ENCODE results near the gene MYLK.

MYLK gene

GRCh38 chr3:123847209-123847608 lies 36.9 kb downstream of the MYLK start:
- H3K9ac ChIP-seq (ENCODE audit: low read length): no peak overlapping the region
- H3K27me3 ChIP-seq (ENCODE audit: control insufficient read depth, insufficient read depth, low read length): no peaks in the 10 kb centered on the region
- H3K4me1 ChIP-seq (ENCODE audit: control insufficient read depth, insufficient read depth, low read length): no peaks in the 10 kb centered on the region
- no peak overlapping the region for H3K27ac ChIP-seq (ENCODE audit: low read depth, low read length)
- H3K36me3 ChIP-seq (ENCODE audit: control insufficient read depth, insufficient read depth, low read length): no peaks in the 10 kb centered on the region
- H3K9me3 ChIP-seq (ENCODE audit: control insufficient read depth, insufficient read depth, low read depth, low read length): peaks cover 28% of the 10 kb centered on the region
- H3K4me3 ChIP-seq (ENCODE audit: low read depth, low read length): no peak overlapping the region

GRCh38 chr3:123843668-123844067 lies 40.5 kb downstream of the MYLK start:
- peaks cover 25% of the 10 kb centered on the region for H3K9me3 ChIP-seq (ENCODE audit: control insufficient read depth, insufficient read depth, low read depth, low read length)
- no peak overlapping the region for H3K27ac ChIP-seq (ENCODE audit: low read depth, low read length)
- no peak overlapping the region for H3K9ac ChIP-seq (ENCODE audit: low read length)
- H3K36me3 ChIP-seq (ENCODE audit: control insufficient read depth, insufficient read depth, low read length): no peaks in the 10 kb centered on the region
- no peak overlapping the region for H3K4me3 ChIP-seq (ENCODE audit: low read depth, low read length)
- no peaks in the 10 kb centered on the region for H3K4me1 ChIP-seq (ENCODE audit: control insufficient read depth, insufficient read depth, low read length)
- no peaks in the 10 kb centered on the region for H3K27me3 ChIP-seq (ENCODE audit: control insufficient read depth, insufficient read depth, low read length)

GRCh38 chr3:123842711-123843110 lies 41.4 kb downstream of the MYLK start:
- Histone ChIP-seq H3K4me3 (ENCODE audit: low read depth, low read length) (no peak overlapping the region), H3K4me1 (ENCODE audit: control insufficient read depth, insufficient read depth, low read length) (no peaks in the 10 kb centered on the region), H3K27me3 (ENCODE audit: control insufficient read depth, insufficient read depth, low read length) (no peaks in the 10 kb centered on the region), H3K9me3 (ENCODE audit: control insufficient read depth, insufficient read depth, low read depth, low read length) (peaks cover 24% of the 10 kb centered on the region), H3K36me3 (ENCODE audit: control insufficient read depth, insufficient read depth, low read length) (no peaks in the 10 kb centered on the region), H3K9ac (ENCODE audit: low read length) (no peak overlapping the region), H3K27ac (ENCODE audit: low read depth, low read length) (no peak overlapping the region)

- H3K27me3 ChIP-seq (ENCODE audit: control insufficient read depth, insufficient read depth, low read length): no peaks in the 10 kb centered on the region
- H3K9ac ChIP-seq (ENCODE audit: low read length): no peak overlapping the region
- no peak overlapping the region for H3K27ac ChIP-seq (ENCODE audit: low read depth, low read length)
- no peaks in the 10 kb centered on the region for H3K36me3 ChIP-seq (ENCODE audit: control insufficient read depth, insufficient read depth, low read length)
- H3K4me1 ChIP-seq (ENCODE audit: control insufficient read depth, insufficient read depth, low read length): no peaks in the 10 kb centered on the region
- H3K4me3 ChIP-seq (ENCODE audit: low read depth, low read length): no peak overlapping the region
- peaks cover 21% of the 10 kb centered on the region for H3K9me3 ChIP-seq (ENCODE audit: control insufficient read depth, insufficient read depth, low read depth, low read length)
Observed at GRCh38 chr3:123841476-123842238, 42.5 kb downstream of the MYLK start.

- H3K9me3 ChIP-seq (ENCODE audit: control insufficient read depth, insufficient read depth, low read depth, low read length): peaks cover 18% of the 10 kb centered on the region
- H3K36me3 ChIP-seq (ENCODE audit: control insufficient read depth, insufficient read depth, low read length): no peaks in the 10 kb centered on the region
- no peaks in the 10 kb centered on the region for H3K4me1 ChIP-seq (ENCODE audit: control insufficient read depth, insufficient read depth, low read length)
- H3K4me3 ChIP-seq (ENCODE audit: low read depth, low read length): no peak overlapping the region
- no peak overlapping the region for H3K27ac ChIP-seq (ENCODE audit: low read depth, low read length)
- no peak overlapping the region for H3K9ac ChIP-seq (ENCODE audit: low read length)
- no peaks in the 10 kb centered on the region for H3K27me3 ChIP-seq (ENCODE audit: control insufficient read depth, insufficient read depth, low read length)
Observed at GRCh38 chr3:123840961-123841360, 43.2 kb downstream of the MYLK start.

- Histone ChIP-seq H3K4me1 (ENCODE audit: control insufficient read depth, insufficient read depth, low read length) (no peaks in the 10 kb centered on the region), H3K4me3 (ENCODE audit: low read depth, low read length) (no peak overlapping the region), H3K9me3 (ENCODE audit: control insufficient read depth, insufficient read depth, low read depth, low read length) (peaks cover 23% of the 10 kb centered on the region), H3K27ac (ENCODE audit: low read depth, low read length) (no peak overlapping the region), H3K27me3 (ENCODE audit: control insufficient read depth, insufficient read depth, low read length) (no peaks in the 10 kb centered on the region), H3K9ac (ENCODE audit: low read length) (no peak overlapping the region), H3K36me3 (ENCODE audit: control insufficient read depth, insufficient read depth, low read length) (no peaks in the 10 kb centered on the region)
Observed at GRCh38 chr3:123837858-123838257, 46.3 kb downstream of the MYLK start.

GRCh38 chr3:123834631-123835030 lies 49.5 kb downstream of the MYLK start:
- no peak overlapping the region for H3K27ac ChIP-seq (ENCODE audit: low read depth, low read length)

GRCh38 chr3:123833398-123833785 lies 50.7 kb downstream of the MYLK start:
- Histone ChIP-seq H3K4me3 (ENCODE audit: low read depth, low read length) (no peak overlapping the region), H3K36me3 (ENCODE audit: control insufficient read depth, insufficient read depth, low read length) (0 out of 2 replicates have a peak, but pooled peaks cover 3% of the 10 kb centered on the region), H3K4me1 (ENCODE audit: control insufficient read depth, insufficient read depth, low read length) (no peaks in the 10 kb centered on the region), H3K9ac (ENCODE audit: low read length) (no peak overlapping the region), H3K27ac (ENCODE audit: low read depth, low read length) (no peak overlapping the region), H3K9me3 (ENCODE audit: control insufficient read depth, insufficient read depth, low read depth, low read length) (peaks cover 16% of the 10 kb centered on the region; the same call in 1 of the 2 replicates), H3K27me3 (ENCODE audit: control insufficient read depth, insufficient read depth, low read length) (no peaks in the 10 kb centered on the region)

More at GRCh38 chr3:123834631-123835030, 49.5 kb downstream of the MYLK start:
- Histone ChIP-seq H3K36me3 (ENCODE audit: control insufficient read depth, insufficient read depth, low read length) (no peaks in the 10 kb centered on the region), H3K4me1 (ENCODE audit: control insufficient read depth, insufficient read depth, low read length) (no peaks in the 10 kb centered on the region), H3K9me3 (ENCODE audit: control insufficient read depth, insufficient read depth, low read depth, low read length) (peaks cover 15% of the 10 kb centered on the region; the same call in 1 of the 2 replicates), H3K27me3 (ENCODE audit: control insufficient read depth, insufficient read depth, low read length) (no peaks in the 10 kb centered on the region), H3K9ac (ENCODE audit: low read length) (no peak overlapping the region), H3K4me3 (ENCODE audit: low read depth, low read length) (no peak overlapping the region)

GRCh38 chr3:123832692-123833397 lies 51.3 kb downstream of the MYLK start:
- Histone ChIP-seq H3K27ac (ENCODE audit: low read depth, low read length) (no peak overlapping the region), H3K36me3 (ENCODE audit: control insufficient read depth, insufficient read depth, low read length) (0 out of 2 replicates have a peak, but pooled peaks cover 3% of the 10 kb centered on the region), H3K4me3 (ENCODE audit: low read depth, low read length) (no peak overlapping the region), H3K27me3 (ENCODE audit: control insufficient read depth, insufficient read depth, low read length) (no peaks in the 10 kb centered on the region), H3K9ac (ENCODE audit: low read length) (no peak overlapping the region), H3K4me1 (ENCODE audit: control insufficient read depth, insufficient read depth, low read length) (no peaks in the 10 kb centered on the region), H3K9me3 (ENCODE audit: control insufficient read depth, insufficient read depth, low read depth, low read length) (peaks cover 17% of the 10 kb centered on the region)

- H3K27ac ChIP-seq (ENCODE audit: low read depth, low read length): no peak overlapping the region
- H3K27me3 ChIP-seq (ENCODE audit: control insufficient read depth, insufficient read depth, low read length): no peaks in the 10 kb centered on the region
- H3K4me1 ChIP-seq (ENCODE audit: control insufficient read depth, insufficient read depth, low read length): no peaks in the 10 kb centered on the region
- no peak overlapping the region for H3K4me3 ChIP-seq (ENCODE audit: low read depth, low read length)
- peaks cover 27% of the 10 kb centered on the region for H3K9me3 ChIP-seq (ENCODE audit: control insufficient read depth, insufficient read depth, low read depth, low read length)
- H3K36me3 ChIP-seq (ENCODE audit: control insufficient read depth, insufficient read depth, low read length): 0 out of 2 replicates have a peak, but pooled peaks cover 3% of the 10 kb centered on the region
- no peak overlapping the region for H3K9ac ChIP-seq (ENCODE audit: low read length)
Observed at GRCh38 chr3:123831420-123831819, 52.7 kb downstream of the MYLK start.

- Histone ChIP-seq H3K27ac (ENCODE audit: low read depth, low read length) (no peak overlapping the region), H3K27me3 (ENCODE audit: control insufficient read depth, insufficient read depth, low read length) (no peaks in the 10 kb centered on the region), H3K4me1 (ENCODE audit: control insufficient read depth, insufficient read depth, low read length) (peaks cover 6% of the 10 kb centered on the region), H3K9me3 (ENCODE audit: control insufficient read depth, insufficient read depth, low read depth, low read length) (peaks cover 9% of the 10 kb centered on the region), H3K9ac (ENCODE audit: low read length) (no peak overlapping the region), H3K4me3 (ENCODE audit: low read depth, low read length) (no peak overlapping the region), H3K36me3 (ENCODE audit: control insufficient read depth, insufficient read depth, low read length) (no peaks in the 10 kb centered on the region)
Observed at GRCh38 chr3:123821920-123822319, 62.2 kb downstream of the MYLK start.
